HFFc6 (cell line): ENCODE results near the gene PTPN14. TPM values are rescaled to one million over a fixed set of nuclear protein-coding genes. Genes with fewer than 3 reads are reported as not detected.
"Not testable (repeated sequence)": the region's sequence is repeated elsewhere in the genome, so short reads cannot be mapped to it uniquely, and the experiment has no call there.

Experiments
- DNase-seq: peaks from one replicate; pipeline ENCODE4 v3.0.0-alpha.2; 2018
- H3K27ac Mint-ChIP-seq: 2 replicates; pipeline ENCODE4 v1.8.0; 2020; ENCODE audit warnings: mild to moderate bottlenecking, mixed read lengths
- H3K27me3 Mint-ChIP-seq: 2 replicates; pipeline ENCODE4 v1.8.0; 2021; ENCODE audit warnings: mild to moderate bottlenecking, moderate library complexity, mixed read lengths; ENCODE audit not compliant: insufficient read depth
- H3K36me3 Mint-ChIP-seq: 2 replicates; pipeline ENCODE4 v1.8.0; 2021; ENCODE audit warnings: low read depth, mixed read lengths
- H3K4me1 Mint-ChIP-seq: 2 replicates; pipeline ENCODE4 v1.8.0; 2020; ENCODE audit warnings: low read depth, mixed read lengths
- H3K4me3 Mint-ChIP-seq: 2 replicates; pipeline ENCODE4 v1.8.0; 2020; ENCODE audit warnings: mild to moderate bottlenecking, moderate library complexity, mixed read lengths
- H3K9me3 Mint-ChIP-seq: 2 replicates; pipeline ENCODE4 v1.8.0; 2020; ENCODE audit warnings: mild to moderate bottlenecking, mixed read lengths
- CTCF ChIP-seq: fragments of 200-600 bp; sonication (generic); IDR thresholded peaks from 2 replicates; pipeline ENCODE4 v1.5.0; 2021; ENCODE audit warnings: antibody characterized with exemption, mild to moderate bottlenecking
- total RNA-seq, 6 experiments: library from RNA; stranded (reverse); fragmentation: NEBNext Ultra II Directional; extraction: Animal tissue kit (Norgen Biotek cat#: 25700); gene quantifications; 2 replicates in 1 of 6; 3 replicates in 5 of 6; pipeline ENCODE4 v1.2.3, GENCODE V29; 2021

The PTPN14 gene
- total RNA-seq, 6 experiments from 2014 or later = 93.6 to 140 (median 106) TPM

GRCh38 chr1:214513394-214513793 lies 38.0 kb downstream of the PTPN14 start:
- no peak for DNase-seq
- Mint-ChIP-seq H3K4me1 (peaks cover 73% of the 10 kb centered on the region), H3K27me3 (peaks cover 2% of the 10 kb centered on the region), H3K27ac (peak overlapping the region; percentile 36; the same call in 1 of the 2 replicates), H3K4me3 (no peak overlapping the region), H3K36me3 (peaks cover 55% of the 10 kb centered on the region), H3K9me3 (peaks cover 23% of the 10 kb centered on the region)
- no peak for TF ChIP-seq CTCF

GRCh38 chr1:214511639-214511998 lies 39.8 kb downstream of the PTPN14 start:
- no peak for DNase-seq
- peaks cover 2% of the 10 kb centered on the region for H3K27me3 Mint-ChIP-seq
- no peak for TF ChIP-seq CTCF
- H3K4me3 Mint-ChIP-seq = no peak overlapping the region
- peaks cover 72% of the 10 kb centered on the region for H3K4me1 Mint-ChIP-seq
- peaks cover 23% of the 10 kb centered on the region for H3K9me3 Mint-ChIP-seq
- H3K36me3 Mint-ChIP-seq = peaks cover 49% of the 10 kb centered on the region
- H3K27ac Mint-ChIP-seq = no peak overlapping the region

GRCh38 chr1:214510914-214511638 lies 40.3 kb downstream of the PTPN14 start:
- H3K27me3 Mint-ChIP-seq = peaks cover 2% of the 10 kb centered on the region; the same call in 1 of the 2 replicates
- H3K27ac Mint-ChIP-seq = no peak overlapping the region
- H3K9me3 Mint-ChIP-seq = peaks cover 23% of the 10 kb centered on the region
- H3K4me1 Mint-ChIP-seq = peaks cover 72% of the 10 kb centered on the region
- DNase-seq = no peak
- peaks cover 52% of the 10 kb centered on the region for H3K36me3 Mint-ChIP-seq
- H3K4me3 Mint-ChIP-seq = no peak overlapping the region
- no peak for TF ChIP-seq CTCF

- no peak for TF ChIP-seq CTCF
- peaks cover 72% of the 10 kb centered on the region for H3K4me1 Mint-ChIP-seq
- H3K9me3 Mint-ChIP-seq = peaks cover 23% of the 10 kb centered on the region
- no peak overlapping the region for H3K27ac Mint-ChIP-seq
- no peak overlapping the region for H3K4me3 Mint-ChIP-seq
- peaks cover 2% of the 10 kb centered on the region; the same call in 1 of the 2 replicates for H3K27me3 Mint-ChIP-seq
- peaks cover 57% of the 10 kb centered on the region for H3K36me3 Mint-ChIP-seq
- no peak for DNase-seq
Measured at GRCh38 chr1:214510477-214510876, 40.9 kb downstream of the PTPN14 start.

GRCh38 chr1:214509622-214510021 lies 41.8 kb downstream of the PTPN14 start:
- DNase-seq, H3K4me3 Mint-ChIP-seq, H3K27ac Mint-ChIP-seq, H3K27me3 Mint-ChIP-seq: not testable (repeated sequence)
- peaks cover 65% of the 10 kb centered on the region for H3K36me3 Mint-ChIP-seq
- H3K9me3 Mint-ChIP-seq = peaks cover 23% of the 10 kb centered on the region
- peaks cover 72% of the 10 kb centered on the region for H3K4me1 Mint-ChIP-seq

GRCh38 chr1:214506972-214507431 lies 44.4 kb downstream of the PTPN14 start:
- H3K9me3 Mint-ChIP-seq = peaks cover 19% of the 10 kb centered on the region
- peaks cover 65% of the 10 kb centered on the region for H3K4me1 Mint-ChIP-seq
- 0 out of 2 replicates have a peak overlapping the region, but pooled peaks have one; percentile 40 for H3K27ac Mint-ChIP-seq
- peaks cover 53% of the 10 kb centered on the region for H3K36me3 Mint-ChIP-seq
- peak overlapping the region; percentile 25; the same call in 1 of the 2 replicates for H3K4me3 Mint-ChIP-seq
- H3K27me3 Mint-ChIP-seq = peaks cover 2% of the 10 kb centered on the region
- DNase-seq = no peak
- no peak for TF ChIP-seq CTCF
